Neuron (in vitro differentiated cells): ENCODE measurements around the gene CPNE7.
"Not testable (repeated sequence)": the region's sequence is repeated elsewhere in the genome, so short reads cannot be mapped to it uniquely, and the experiment has no call there.

Source experiments
- H2AFZ ChIP-seq: one replicate; pipeline ENCODE4 v1.6.1; 2013; ENCODE audit warnings: low read depth, mild to moderate bottlenecking, inconsistent platforms, low read length, moderate library complexity
- H3K27me3 ChIP-seq: one replicate; pipeline ENCODE4 v1.6.1; 2013; ENCODE audit warnings: low read length; ENCODE audit not compliant: insufficient read depth
- H3K36me3 ChIP-seq: one replicate; pipeline ENCODE4 v1.6.1; 2013; ENCODE audit warnings: low read length; ENCODE audit not compliant: insufficient read depth
- H3K4me1 ChIP-seq: one replicate; pipeline ENCODE4 v1.6.1; 2013; ENCODE audit warnings: low read length; ENCODE audit not compliant: insufficient read depth
- H3K4me3 ChIP-seq: 2 replicates; pipeline ENCODE4 v1.5.1; 2013; ENCODE audit warnings: mild to moderate bottlenecking, low read length, moderate library complexity
- H3K9me3 ChIP-seq: one replicate; pipeline ENCODE4 v1.6.1; 2013; ENCODE audit warnings: low read length

The CPNE7 gene

DNA sequence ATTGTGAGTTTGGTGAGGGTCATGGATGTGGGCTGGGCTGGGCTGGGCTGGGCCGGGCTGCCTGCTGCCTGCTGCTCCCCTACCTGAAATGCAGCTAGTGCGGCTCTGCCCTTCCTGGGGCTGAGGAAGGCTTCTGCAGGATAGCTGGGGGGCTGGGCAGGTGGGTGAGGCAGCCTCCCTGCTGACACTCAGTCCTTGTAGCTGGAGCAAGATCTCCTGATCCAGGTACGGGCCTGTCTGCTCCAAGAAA lies 10.4 kb upstream of the CPNE7 start:
- Histone ChIP-seq H3K9me3 (no peaks in the 10 kb centered on the region), H3K4me3 (no peak overlapping the region), H3K4me1 (peaks cover 9% of the 10 kb centered on the region), H3K27me3 (no peaks in the 10 kb centered on the region), H2AFZ (no peak overlapping the region), H3K36me3 (peaks cover 38% of the 10 kb centered on the region)

DNA sequence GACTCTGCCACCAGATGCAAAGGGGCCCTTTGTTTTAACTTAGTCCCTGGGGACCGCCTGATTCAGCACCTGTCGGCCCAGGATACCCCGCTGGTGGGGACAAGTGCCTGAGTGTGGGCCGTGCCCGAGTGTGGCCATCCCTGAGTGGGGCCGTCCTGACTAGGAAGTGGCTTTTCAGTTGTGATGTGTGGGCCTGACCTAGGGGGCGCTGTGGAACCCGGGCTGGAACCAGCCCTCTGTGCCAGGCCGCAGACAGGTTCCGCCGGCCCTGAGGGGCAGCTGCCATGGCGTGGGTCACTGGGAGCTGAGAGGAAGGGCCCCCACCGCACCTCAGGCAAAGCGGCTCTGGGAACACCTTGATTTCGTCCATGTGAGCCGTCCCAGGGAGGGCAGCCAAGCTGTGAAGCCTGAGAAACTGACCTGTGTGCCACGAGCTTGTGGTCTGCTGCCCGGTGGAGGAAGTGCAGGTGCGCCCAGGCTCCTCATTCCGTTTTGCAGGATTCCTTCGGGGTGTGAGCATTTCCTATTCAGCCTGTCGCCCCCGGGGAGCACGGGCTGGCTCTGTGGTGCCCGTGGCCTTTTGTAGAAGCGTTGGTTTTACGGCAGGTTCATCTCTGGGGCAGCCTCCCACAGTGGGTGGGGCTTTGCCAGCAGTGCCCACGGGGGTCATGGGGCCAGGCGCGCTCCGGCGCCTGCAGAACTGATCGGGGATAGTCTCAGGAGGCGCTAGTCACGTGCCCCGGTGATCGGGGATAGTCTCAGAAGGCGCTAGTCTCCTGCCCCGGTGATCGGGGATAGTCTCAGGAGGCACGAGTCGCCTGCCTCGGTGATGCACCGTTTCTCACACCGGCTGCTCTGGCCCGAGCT lies 9.8 kb upstream of the CPNE7 start:
- H3K4me3 ChIP-seq = no peak overlapping the region
- H3K9me3 ChIP-seq = no peaks in the 10 kb centered on the region
- H3K4me1 ChIP-seq = peaks cover 9% of the 10 kb centered on the region
- H3K36me3 ChIP-seq = peaks cover 38% of the 10 kb centered on the region
- no peaks in the 10 kb centered on the region for H3K27me3 ChIP-seq
- no peak overlapping the region for H2AFZ ChIP-seq

DNA sequence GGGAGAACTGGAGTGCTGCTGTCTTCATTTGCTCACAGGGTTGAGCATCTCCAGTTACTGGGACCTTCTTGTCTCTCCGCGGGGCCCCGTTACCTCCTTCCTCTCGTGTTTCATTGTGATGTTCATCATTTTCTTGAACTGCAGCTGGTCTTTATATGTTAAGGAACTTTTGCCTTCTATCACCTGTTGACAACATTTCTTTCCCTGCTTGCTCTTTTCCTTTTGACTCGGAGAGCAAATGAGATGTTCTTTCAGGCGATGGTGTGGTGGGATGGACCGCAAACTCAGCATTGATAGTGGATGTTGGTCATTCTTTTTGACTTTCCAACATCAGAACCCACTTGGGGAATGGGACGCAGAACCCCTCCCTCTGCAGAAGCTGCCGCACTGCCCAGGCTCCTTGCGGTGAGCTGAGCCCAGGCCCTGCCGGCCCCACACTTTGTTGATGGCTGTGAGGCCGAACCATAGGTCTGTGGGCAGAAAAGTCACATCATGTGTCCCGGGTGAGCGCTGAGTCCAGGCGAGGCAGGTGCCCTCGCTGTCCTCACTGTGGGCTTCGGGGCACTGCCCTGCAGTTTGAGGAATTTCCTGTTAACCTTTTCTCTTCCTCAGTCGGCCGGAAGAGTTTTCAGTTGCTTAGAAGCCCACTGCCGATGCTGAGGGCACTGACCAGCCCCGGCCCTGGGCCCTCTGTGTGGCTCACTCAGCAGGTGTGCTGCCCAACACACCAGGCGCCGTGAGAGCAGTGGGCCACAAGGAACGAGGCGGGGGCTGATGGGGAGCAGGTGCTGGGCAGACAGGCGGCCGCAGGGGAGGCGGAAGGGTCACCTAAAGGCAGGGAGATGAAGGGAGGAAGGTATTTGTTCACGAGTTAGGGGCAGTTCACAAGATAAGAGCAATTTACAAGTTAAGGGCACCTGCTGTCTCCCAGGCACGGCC lies 7.6 kb upstream of the CPNE7 start:
- no peak overlapping the region for H2AFZ ChIP-seq
- H3K27me3 ChIP-seq = no peaks in the 10 kb centered on the region
- peaks cover 20% of the 10 kb centered on the region for H3K36me3 ChIP-seq
- no peak overlapping the region for H3K4me3 ChIP-seq
- no peaks in the 10 kb centered on the region for H3K9me3 ChIP-seq
- H3K4me1 ChIP-seq = no peaks in the 10 kb centered on the region

DNA sequence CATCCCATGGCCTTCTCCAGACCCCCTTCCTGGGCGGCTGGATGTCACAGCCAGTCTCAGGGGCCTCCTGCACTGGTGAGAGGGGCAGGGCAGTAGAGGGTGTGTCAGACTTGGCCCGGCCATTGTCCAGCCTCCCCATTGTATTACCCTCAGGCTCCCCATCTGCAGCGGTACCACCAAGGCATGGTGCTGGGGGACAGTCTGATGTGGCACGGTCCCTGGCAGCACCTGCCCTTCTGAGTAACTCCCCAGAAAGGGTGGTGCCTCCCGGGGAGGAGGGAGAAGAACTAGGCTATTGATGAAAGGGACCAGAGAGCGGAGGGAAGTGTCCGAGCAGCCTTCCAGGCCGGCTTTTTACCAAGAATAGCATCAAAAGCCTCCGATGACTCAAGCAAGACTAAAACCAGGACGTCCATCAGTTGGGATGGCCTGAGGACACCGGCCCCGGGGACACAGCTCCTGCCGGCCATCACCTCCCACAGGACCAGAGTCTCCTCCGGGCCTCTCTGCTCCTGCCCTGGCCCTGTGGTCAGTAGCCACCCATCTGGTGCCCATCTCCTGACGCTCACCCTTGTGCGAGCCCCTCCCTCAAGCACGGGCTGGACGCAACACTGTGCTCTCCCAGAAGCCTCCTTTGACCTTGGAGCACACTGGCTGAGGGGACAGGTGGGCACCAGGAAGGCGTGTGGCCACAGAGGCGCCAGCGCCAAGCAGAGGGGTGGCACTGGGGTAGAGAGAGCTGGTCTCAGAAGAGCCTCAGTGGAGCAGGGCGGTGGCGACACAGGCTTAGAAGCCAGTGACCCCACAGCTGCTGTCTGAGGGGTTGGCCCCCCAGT lies 5.8 kb upstream of the CPNE7 start:
- H3K9me3 ChIP-seq = no peaks in the 10 kb centered on the region

DNA sequence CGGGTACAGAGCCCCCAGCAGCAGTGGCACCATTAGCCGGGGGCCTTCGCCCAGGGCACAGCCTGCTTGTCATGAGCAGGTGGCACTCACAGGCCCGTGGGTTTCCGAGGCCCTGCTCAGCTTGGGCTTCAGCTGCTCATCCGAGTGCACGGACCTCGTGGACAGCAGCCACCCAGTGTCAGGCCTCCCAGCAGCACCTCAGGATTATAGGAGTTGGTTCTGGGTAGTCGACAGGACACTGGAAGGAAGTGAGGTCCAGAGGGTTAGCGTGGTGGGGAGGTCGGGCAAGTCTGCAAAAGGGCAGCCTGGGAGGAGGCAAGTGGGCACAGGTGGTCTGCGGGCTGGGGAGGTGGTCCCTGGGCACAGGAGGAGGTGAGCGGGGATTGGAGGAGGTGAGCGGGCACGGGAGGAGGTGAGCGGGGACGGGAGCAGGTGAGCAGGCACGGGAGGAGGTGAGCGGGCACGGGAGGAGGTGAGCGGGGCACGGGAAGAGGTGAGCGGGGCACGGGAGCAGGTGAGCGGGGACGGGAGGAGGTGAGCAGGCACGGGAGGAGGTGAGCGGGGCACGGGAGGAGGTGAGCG lies 5.1 kb upstream of the CPNE7 start:
- H2AFZ ChIP-seq = no peak overlapping the region
- no peaks in the 10 kb centered on the region for H3K36me3 ChIP-seq
- H3K4me1 ChIP-seq = peaks cover 4% of the 10 kb centered on the region
- H3K9me3 ChIP-seq = no peaks in the 10 kb centered on the region
- H3K4me3 ChIP-seq = no peak overlapping the region
- peaks cover 10% of the 10 kb centered on the region for H3K27me3 ChIP-seq

More for the DNA sequence above, 5.8 kb upstream of the CPNE7 start:
- Histone ChIP-seq H2AFZ (no peak overlapping the region), H3K27me3 (peaks cover 6% of the 10 kb centered on the region), H3K4me3 (no peak overlapping the region), H3K36me3 (peaks cover 2% of the 10 kb centered on the region), H3K4me1 (no peaks in the 10 kb centered on the region)

DNA sequence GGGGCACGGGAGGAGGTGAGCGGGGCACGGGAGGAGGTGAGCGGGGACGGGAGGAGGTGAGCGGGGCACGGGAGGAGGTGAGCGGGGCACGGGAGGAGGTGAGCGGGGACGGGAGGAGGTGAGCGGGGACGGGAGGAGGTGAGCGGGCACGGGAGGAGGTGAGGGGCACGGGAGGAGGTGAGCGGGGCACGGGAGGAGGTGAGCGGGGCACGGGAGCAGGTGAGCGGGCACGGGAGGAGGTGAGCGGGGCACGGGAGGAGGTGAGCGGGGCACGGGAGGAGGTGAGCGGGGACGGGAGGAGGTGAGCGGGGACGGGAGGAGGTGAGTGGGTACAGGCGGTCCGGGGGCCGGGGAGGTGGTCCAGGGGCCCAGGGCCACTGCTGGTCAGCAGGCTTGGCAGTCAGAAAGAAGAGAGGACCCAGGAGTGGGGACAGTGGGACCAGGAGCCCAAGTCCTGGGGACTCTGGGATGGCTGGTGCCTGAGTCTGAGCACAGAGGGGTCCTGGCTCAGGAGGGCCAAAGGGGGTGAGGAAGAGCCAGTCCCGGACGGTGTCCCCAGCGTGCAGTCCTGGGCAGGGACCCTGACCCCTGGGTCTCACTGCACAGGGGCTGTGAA lies 4.5 kb upstream of the CPNE7 start:
- H3K4me1 ChIP-seq, H3K4me3 ChIP-seq, H3K36me3 ChIP-seq, H3K9me3 ChIP-seq, H2AFZ ChIP-seq: not testable (repeated sequence)
- peaks cover 13% of the 10 kb centered on the region for H3K27me3 ChIP-seq

DNA sequence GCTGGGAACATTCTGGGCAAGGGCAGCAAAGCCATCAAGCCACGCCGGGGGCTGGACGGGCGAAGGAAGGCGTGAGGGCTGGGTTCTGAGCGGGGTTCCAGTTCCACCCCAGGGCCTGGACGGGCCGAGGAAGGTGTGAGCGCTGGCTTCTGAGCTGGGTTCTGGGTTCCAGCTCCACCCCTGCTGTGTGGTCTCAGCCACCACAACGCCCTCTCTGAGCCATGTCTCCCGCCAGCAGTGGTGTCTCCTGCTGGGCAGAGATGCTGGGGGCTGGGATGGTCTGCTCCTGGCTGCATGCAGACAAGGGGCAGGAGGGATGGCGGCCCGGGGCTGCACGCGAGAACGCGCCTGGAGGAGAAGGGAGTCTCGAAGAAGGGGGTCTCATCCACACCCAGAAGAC lies 3.9 kb upstream of the CPNE7 start:
- peaks cover 4% of the 10 kb centered on the region for H3K4me1 ChIP-seq
- H2AFZ ChIP-seq = no peak overlapping the region
- H3K4me3 ChIP-seq = no peak overlapping the region
- peaks cover 17% of the 10 kb centered on the region for H3K27me3 ChIP-seq
- no peaks in the 10 kb centered on the region for H3K36me3 ChIP-seq
- H3K9me3 ChIP-seq = peaks cover 3% of the 10 kb centered on the region

DNA sequence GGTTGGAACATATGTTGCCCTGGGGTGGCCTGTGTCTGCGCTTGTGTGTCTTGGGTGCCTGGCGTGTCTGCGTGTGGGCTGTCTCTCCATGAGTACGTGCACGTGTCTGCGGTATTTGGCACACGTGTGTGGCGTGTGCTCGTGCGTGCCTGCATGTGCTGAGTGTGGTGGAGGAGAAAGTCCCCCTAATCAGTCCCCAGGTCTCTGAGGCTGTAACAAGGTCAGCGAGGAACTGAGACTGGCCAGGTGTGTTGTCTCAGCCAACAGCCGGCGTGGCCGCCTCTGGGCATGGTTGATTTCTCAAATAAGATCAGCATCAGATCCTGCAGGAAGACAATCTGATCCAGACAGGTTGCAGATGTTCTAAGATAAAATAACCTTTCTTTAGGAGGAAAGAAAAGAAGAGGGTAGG lies 3.5 kb upstream of the CPNE7 start:
- Histone ChIP-seq H2AFZ (no peak overlapping the region), H3K9me3 (peaks cover 7% of the 10 kb centered on the region), H3K27me3 (peaks cover 21% of the 10 kb centered on the region), H3K36me3 (no peaks in the 10 kb centered on the region), H3K4me3 (no peak overlapping the region), H3K4me1 (peaks cover 4% of the 10 kb centered on the region)

DNA sequence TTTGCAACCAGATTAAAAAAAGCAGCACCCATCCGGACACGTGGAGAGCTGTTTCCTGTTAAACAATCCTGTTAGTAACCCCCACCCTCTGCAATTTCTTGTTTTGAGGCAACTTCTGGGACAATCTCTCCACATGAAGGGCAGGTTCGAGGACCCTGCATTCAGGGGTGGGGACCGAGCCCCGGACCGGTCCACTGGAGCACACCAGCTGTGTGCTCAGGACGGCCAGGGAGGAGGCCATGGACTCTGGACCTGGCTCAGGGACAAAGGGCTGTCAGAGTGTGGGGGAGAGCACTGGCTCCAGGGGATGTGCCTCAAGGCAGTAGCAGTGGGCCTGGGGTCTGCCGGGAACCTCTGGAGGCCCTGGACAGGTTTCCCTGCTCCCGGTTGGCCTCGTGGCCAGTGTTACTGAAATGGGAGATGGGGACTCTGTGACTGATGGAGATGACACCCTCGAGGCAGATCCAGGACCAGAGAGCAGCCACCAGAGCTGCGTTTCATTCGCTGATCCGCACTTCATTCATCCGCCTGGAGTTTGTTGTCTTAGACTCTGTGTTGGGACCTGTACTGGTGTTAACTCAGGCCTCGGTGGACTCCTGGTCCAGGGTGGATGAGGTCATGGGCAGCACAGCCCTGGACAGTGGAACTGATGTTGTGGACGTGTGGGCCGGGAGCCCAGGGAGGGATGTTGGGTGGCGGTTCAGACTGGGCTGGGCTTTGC lies 2.9 kb upstream of the CPNE7 start:
- Histone ChIP-seq H3K4me3 (no peak overlapping the region), H3K9me3 (peaks cover 8% of the 10 kb centered on the region), H3K27me3 (peaks cover 25% of the 10 kb centered on the region), H2AFZ (no peak overlapping the region), H3K36me3 (no peaks in the 10 kb centered on the region), H3K4me1 (peaks cover 4% of the 10 kb centered on the region)

DNA sequence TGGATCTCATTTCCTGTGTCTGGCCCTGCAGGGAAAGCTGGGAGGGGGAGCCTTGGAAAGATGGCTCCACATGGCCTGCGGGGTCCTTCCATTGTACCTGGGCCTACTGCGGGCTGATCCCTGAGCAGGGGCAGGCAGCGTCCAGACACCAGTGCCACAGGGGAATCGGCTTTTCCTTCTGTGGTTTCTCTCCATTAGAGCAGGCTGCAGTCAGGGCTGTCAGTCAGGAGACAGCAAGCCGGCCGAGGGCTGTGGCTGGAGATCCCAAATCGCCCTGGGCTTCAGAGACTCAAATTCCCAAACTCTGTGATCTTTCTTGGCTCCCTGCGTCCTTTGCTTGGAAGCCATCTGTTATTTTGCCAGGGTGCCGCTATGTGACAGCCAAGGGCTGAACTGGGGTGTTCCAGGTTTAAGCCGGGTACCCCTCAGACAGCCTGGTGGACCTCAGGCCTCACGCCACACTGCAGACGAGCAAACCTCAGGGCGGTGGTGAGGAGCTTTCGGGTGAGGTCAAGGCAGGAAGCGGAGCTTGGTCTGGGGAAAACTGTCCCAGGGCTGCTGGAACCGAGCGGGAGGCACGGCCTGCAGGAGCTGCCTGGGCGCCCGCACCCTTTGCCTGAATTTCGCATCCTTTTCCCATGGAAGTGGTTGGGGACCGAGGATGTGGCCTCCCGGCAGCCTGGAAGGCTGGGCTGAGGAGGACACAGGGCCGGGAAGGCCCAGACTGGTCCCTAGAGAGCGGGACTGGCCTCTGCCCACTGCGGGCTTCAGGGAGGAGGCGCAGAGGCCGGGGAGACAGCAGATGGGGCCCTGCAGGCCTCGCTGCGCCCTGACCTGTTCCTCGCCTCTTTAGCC lies 1.5 kb upstream of the CPNE7 start:
- no peak overlapping the region for H2AFZ ChIP-seq
- peaks cover 4% of the 10 kb centered on the region for H3K4me1 ChIP-seq
- H3K36me3 ChIP-seq = no peaks in the 10 kb centered on the region
- no peak overlapping the region for H3K4me3 ChIP-seq
- H3K27me3 ChIP-seq = peaks cover 25% of the 10 kb centered on the region
- peaks cover 8% of the 10 kb centered on the region for H3K9me3 ChIP-seq

DNA sequence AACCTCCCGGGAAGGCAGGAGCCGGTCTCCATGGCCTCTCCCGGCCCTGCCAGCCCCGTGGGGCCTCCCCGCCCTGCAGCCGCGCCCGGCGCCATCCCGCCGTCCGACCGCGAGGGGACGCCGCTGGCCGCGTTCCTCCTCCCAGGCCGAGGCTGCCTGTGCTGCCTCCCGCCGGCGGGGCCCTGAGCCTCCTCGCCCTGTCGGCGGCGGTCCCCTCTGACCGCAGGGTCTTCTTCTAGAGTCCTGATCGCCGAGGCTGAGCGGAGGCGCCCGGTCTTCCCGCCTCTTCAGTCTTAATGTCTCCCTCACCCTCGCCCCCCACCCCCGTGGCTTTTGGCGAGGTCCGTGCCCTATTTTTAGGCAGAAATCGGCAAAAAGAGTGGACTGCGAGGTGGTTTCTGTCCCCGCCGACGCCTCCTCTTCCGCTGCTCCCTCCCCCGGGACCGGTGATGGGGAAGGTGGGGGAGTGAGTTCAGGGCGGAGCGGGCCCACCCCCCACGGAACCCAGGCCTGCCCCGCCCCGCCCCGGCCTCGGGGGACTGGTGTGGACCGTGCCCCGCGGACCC lies 794 bp upstream of the CPNE7 start:
- peak overlapping the region; percentile 12 for H3K4me3 ChIP-seq
- H2AFZ ChIP-seq = no peak overlapping the region
- no peaks in the 10 kb centered on the region for H3K36me3 ChIP-seq
- peaks cover 25% of the 10 kb centered on the region for H3K27me3 ChIP-seq
- peaks cover 4% of the 10 kb centered on the region for H3K4me1 ChIP-seq
- H3K9me3 ChIP-seq = peaks cover 11% of the 10 kb centered on the region
